HG03520 (cell line): Measurements from ENCODE around the gene NUP210.
"Not testable (repeated sequence)": the region's sequence is repeated elsewhere in the genome, so short reads cannot be mapped to it uniquely, and the experiment has no call there.

Experiments
- ATAC-seq: cut with Tn5 transposase; IDR thresholded peaks from one replicate; pipeline ENCODE4 v1.9.1; 2021; ENCODE audit warnings: mild to moderate bottlenecking, moderate library complexity; ENCODE audit not compliant: unreplicated experiment

NUP210 gene

DNA sequence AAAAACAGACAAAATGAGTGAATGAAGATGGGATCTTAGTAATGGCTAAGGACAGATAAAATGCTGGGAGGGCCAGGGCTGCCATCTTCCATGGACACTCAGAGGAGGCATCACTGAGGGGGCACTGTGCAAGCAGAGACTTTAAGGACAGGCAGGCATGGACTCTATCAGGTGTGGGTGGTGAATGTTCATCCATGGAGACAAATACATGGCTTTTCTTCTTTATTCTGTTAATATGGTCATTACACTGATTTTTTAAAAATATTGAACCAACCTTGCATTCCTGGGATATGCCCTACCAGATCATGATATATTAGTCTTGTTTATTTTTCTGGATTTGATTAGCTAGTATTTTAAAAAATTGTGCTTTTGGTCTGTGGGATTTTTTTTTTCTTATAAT, 12.2 kb downstream of the NUP210 start:
- ATAC-seq = no peak

DNA sequence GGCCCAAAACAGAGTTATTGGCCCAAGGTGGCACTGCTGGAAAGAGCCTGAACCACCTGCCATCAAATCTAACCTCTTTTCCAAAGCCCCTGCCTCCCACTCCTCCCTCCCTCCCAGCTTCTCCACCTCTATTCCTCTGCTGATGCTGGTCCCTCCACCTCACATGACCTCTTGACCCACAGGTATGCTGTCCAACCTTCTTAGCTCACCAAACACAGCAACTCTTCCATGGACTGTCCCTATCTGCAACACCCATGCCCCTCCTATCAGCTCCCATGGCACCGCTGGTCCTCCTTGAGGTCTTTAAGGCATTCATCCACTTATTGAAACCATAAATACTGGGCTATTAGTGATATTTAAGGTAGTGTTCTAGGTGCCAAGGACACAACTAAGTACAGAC, 12.6 kb downstream of the NUP210 start:
- ATAC-seq = no peak

DNA sequence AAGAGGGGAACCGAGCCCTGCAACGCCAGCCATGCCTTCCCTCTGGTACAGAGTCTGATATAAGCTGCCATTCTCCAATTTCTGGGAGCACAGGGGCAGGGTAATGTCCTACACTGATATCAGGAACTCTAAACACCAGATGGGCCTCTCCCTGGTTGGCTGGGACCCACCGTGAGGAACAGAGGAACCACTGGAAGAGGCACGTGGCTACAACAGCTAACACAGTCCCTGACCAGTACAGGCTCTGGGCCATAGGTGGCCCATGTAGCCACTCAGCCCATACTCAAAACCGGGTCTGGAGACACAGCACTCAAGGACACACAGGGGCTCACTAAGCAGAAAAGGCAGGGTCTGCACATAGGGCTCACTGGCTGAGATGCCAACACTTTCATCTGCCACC, 13.9 kb downstream of the NUP210 start:
- no peak for ATAC-seq

DNA sequence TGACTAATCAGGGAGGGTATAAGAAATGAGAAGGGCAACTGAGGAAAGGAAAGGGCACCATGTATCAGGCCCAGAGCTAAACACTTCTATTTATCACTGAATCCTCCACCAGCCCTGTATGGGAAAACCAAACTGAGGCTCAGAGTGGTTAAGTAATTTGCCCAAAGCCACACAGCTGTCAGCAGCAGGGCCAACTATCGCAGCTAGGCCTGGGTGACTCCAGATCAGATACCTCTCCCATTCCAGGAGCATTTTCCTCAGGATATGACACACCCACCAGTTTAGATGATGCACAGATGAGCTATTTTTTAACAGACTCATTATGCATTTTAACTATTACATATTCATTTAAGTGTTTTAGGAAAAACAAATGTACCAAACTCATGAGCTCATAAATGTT, 14.5 kb downstream of the NUP210 start:
- ATAC-seq = no peak

DNA sequence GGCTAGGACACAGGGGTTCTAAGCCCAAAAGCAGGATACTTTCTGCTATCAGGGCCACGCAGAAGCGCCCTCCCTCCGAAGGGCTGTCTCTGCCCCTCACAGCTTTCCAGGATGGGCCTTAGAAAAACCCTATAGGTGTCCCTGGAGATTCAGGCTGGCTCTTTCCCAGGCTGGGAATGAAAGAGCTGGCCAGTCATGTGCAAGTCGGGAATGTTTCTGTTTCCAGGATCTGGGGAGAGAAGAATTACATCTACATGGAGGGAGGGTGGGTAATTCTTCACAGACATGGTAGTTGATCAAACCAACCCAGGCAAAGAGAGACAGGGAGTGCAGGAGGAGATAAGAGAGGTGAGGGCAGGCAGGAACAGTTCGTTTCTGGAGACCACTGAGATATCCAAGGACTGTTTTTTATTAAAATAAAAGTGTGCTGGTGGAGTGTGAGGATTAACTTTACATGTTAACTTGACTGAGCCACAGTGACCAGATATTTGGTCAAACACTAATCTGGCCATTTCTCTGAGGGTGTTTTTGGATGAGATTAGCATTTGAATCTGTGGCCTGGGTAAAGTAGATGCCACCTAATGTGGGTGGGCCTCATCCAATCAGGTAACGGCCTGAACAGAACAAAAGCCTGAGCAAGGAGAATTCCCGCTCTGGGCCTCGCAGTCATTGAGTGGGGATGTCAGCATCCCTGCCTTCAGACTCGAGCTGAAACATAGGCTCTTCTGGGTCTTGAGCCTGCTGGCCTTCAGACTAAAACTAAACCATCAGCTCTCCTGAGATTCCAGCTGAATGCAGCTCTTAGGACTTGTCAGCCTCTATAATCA, 15.3 kb downstream of the NUP210 start:
- ATAC-seq = no peak

DNA sequence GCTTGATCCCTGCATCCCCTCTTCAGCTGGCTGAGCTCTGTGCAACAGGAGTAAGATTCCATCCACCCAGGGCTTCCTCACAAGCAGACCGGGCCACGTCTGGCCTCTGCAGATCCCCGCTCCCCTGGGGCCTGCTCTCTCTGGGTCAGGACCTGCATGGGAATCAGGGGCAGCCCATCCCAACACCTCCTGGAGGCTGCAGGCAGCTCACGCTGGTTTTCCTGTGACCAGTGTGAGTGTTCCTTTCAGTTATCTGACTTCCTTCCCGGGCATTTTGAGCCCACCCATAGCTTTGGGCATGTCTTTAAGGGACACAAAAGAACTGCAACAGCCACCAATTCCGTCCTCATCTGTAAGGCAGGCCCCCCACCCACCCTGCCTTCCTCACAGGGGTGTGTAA, 16.3 kb downstream of the NUP210 start:
- no peak for ATAC-seq

DNA sequence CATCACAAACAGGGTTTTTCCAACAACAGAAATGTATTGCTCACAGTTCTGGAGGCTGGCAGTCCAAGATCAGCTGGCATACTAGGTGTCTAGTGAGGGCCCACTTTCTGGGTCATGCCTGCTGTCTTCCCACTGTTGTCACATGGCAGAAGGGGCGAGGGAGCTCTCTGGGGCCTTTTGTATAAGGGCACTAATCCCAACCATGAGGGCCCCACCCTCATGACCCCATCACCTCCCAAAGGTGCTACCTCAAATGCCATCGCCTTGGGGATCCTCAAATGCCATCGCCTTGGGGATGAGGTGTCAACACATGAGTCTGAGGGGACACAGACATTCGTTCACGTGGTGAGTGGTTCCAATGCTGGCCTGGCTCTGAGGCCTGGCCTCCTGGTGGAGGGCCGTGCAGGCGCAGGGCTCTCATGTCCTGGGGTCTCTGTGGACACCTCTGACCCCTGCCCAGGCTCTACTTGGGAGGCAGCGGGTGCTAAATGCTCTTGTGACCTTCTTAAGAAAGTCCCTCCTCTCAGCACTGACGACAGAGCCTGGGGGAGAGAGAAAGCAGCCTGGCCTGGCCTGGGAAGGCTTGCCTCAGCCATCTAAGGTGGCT, 16.8 kb downstream of the NUP210 start:
- no peak for ATAC-seq

DNA sequence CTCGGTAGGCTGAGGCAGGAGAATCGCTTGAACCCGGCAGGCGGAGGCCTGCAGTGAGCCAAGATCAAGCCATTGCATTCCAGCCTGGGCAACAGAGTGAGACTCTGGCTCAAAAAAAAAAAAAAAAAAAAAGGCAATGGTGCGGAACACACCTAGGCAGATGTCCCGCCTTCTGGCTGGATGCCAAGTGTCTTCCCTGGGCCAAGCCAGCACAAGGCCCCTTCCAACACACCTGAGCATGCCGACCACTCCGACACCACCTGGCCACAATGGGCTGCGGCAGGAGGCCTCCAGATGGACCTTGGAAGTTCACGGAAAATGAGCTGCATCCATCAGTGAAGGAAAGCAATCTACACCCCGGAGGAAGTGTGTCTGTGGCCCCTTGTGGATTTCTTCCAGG, 19.0 kb downstream of the NUP210 start:
- no peak for ATAC-seq

DNA sequence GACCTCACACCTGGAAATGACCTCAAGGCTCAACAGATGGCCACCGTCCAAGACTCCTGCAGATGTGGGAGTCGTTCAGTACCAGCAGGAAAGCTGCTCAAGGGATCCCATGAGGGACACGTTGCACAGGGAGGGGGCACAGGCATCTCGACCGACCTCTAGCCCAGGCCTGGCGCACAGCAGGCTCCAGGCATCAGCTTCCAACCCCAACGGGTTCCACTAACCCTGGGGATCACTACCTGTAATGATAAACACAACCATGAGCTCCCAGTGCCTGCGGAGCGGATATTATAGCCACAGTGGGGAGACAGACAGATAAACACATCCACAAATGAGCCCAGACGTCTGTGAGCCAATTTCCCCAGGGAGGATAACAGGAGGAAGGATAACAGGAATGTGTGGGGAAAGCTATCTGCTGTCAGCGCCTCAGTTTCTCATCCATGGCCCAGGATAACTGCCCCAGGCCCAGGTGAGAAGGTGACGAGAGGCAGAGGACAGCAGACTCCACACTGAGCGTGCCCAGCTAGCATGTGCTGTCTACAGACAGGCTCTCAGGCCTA, 19.9 kb downstream of the NUP210 start:
- no peak for ATAC-seq

DNA sequence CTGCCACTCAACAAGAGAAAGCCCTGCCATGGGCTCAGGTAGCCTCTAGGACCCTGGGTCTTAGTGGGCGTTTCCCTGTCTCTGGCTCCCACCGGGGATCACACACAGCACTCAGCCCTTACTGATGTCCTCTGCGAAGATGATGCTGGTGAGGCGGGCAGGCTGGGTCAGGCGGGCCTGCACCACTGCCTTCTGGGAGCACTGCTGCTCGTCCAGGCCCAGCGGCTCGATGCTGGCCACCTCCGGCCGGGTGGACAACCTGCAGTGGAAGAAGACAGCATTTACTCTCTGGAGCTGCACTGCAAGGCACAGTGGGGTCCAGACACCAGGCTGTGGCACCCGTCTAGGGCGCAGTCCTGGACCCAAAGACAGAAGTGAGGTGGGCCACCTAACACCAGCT, 20.5 kb downstream of the NUP210 start:
- no peak for ATAC-seq

DNA sequence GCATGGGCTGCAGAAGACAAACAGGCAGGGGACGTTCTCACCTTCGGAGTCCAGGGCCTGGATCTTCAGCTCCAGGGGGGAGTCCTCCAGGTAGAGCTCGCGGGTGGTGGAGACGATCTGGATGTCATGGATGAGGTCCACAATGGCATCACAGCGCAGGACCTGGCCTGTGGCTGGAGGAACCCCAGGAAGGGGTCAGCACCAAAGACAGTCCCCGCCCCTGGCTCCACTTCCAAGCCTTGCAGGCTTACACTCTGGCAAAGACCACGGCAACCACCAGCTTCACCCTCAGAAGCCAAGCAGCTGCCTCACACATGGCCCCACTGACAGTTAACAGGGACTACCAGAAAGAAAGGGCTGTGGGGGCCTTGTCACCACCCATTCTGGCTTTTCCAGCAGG, 22.8 kb downstream of the NUP210 start:
- ATAC-seq = no peak

DNA sequence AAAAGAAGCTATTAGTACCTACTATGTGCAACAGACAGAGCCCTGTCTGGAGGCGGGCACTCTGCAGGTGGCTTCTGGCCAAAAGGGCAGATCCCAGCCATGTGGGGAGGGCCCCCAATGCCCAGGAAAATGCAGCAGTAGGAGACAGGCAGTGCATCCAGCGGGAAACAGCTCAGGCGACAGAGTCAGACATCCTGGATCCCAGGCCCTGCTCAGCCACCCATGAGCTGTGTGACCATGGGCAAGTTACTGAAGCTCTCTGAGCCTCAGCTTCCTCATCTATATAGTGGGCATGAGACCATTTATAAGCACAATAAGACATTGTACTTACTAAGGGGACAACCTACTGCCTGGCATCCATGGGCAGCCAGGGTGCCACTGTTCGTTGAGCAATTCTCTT, 25.8 kb downstream of the NUP210 start:
- ATAC-seq = no peak

DNA sequence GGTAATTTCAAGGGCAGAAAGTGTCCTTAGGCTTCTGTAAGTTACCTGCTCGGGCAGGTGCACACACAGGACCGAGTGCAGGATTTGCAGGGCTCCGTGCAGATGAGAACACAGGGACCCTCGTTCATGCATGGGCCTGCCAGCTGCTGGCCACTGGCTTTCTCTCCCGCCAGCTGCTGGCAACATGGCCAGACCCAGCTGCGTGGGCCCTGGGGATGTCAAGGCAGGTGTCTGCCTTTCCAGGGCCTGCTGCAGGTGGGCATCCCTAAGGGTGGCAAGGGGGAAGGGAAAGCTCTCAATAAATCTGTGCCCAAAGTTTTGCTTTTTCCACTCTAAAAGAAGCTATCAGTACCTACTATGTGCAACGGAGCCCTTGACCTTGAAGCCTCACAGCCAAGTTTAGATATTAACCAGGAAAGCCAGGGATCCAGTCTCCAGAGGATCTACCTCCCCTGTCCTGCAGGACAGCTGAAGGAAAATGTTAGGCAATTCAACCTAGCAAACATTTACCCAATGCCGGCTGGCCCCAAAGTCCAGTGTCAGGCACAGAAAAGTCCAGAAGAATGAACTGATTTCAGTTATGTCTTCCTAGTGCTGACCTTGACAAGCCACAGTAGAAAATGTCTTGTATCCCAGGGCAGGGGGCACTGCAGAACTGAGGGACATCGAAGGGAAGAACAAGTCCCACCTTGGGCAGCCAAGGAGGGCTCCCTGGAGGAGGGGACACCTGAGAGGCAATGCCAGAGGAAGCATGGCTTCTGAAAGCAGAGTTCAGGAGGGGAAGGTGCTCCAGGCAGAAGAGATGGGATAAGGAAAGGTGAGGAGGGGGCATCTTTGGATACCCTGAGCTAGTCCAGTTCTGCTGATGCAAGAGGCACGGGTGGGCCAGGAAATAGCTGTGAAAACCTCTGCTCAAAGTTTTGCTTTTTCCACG, 26.4 kb downstream of the NUP210 start:
- no peak for ATAC-seq

DNA sequence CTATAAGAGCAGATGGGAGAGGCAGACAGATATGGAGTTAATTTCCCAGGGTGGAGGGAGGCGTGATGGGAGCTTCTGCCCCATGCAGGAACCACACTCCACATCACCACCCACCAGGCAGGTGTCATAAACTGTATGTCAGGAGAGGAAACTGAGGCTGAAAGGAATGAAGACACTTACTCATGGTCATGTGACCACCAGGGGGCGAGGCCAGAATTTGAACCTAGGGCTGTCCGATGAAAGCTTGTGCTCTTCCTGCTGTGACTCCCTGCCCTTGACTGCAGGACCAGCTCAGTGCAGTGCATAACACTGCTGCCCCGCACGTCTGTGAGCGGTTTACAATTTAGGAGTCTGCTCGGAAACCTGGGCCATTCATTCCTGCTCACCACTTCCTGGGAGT, 28.8 kb downstream of the NUP210 start:
- ATAC-seq = no peak

DNA sequence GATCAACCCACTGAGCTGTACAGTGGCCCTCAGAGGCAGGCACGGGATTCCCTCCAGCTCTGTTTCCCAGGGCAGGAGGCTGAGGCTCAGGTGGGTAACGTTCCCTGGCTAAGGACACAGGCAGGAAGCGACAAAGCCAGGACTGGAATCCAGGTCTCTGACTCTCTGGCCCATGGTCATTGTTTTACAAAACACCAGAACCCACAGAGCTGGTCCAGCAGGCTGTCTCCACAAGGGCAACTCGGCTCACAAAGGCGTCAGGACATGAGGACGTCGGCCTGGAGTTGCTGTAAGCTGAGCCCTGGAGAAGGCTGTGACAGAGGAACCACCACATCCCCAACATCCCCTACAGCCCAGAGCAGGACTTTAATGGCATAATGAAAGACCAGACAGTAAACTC, 30.7 kb downstream of the NUP210 start:
- ATAC-seq = no peak

DNA sequence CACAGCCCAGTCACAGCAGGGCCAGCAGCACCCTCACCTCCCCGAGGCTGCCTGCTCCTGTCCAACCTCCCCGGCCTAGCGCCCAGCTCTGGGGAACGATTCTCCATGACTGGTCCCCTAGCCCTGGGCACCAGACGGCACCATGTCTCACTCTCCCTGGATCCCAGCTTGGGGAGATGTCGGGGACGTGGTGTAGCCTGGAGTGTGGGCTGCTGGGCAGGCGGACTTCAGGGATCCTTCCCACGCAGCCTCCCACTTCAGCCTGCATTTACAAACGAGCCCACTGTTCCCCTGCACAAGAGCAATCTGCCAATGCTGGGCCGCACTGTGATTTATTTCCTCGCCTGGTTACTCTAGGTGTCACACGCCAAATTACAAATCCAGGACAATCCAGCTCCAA, 31.3 kb downstream of the NUP210 start:
- no peak for ATAC-seq

DNA sequence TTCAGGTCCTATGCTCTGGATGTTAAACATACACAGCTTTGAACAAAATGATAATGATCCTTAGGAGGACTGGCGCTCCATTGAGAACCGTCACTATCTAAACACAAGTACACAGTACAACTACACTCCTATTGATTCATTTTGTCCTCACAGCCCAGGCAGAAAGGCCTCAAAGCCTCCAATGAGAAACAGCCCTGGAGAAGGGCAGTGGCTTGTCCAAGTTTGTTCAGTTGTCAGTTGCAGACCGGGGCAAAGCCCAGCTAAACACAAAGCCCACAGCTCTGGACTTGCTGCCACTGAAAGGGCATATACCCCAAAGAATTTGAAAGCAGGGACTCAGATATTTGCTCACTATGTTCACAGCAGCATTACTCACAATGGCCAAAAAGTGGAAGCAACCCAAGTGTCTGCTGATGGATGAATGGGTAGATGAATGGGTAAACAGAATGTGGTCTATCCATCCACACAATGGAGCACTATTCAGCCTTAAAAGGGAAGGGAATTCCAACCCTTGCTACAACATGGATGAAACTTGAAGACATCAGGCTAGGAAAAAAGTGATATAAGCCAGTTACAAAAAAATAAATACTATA, 34.7 kb downstream of the NUP210 start:
- ATAC-seq = no peak

DNA sequence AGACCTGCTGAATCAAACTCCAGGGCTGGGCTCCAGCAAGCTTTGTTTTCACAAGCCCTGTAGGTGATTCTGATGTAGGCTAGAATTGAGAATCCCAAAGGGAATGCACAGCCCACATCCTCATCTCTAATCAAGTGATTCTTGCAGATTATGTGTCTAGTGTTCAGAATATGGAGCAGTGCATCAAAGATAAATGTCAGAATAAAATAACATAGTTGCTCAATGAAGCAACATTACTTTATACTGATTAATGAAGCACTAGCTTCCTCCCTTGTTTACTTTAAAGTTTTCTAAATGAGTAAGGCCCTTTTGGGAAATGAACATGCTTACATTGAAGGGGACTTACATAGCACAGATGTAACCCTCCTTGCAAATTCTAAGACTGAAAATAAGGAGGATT, 39.2 kb downstream of the NUP210 start:
- ATAC-seq = no peak

DNA sequence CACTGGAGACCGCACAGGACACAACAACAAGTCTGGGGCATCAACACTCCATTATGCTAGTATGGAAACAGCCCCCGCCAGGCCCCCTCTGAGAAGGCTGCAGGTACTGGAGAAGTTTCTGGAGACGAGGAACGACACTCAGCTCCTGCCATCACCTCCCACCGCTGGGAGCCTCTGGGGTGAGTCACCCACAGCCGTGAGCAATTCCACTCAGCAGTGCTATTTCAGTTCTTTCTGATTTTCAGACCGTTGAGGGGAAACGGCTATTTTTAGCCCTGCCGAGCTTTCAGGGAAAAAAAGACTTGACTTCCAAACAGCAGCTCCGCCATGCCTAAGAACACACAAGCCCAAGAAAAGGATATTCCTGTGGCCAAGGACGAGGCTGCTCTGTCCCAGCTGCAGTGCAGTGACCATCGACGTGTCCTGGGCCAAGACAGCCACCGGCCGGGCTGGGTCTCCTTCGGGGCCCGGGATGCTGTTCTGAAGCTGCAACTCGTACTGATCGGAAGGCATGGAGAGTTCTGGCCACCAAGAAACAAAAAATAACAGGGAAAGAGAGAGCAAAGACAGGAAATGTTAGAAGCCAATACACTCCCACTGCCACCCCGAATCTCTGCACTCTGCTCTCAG, 40.8 kb downstream of the NUP210 start:
- ATAC-seq = no peak

DNA sequence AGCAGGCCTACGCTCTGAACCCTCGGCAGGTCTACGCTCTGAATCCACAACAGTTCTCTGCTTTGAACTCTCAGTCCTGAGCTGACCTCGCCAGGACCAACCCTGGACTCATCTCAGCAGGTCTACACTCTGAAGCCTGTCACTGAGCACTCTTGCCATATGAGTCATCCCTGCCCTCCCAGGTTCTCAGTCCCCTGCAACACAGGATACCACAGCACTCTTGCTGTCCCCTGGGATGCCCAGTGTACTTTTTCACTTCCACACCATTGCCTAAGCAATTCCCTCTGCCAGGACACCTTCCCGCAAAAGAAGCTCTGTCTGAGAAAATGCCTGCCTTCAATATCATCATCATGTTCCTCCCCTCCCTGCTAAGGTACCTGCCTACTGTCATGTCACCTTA, 42.0 kb downstream of the NUP210 start:
- peak; percentile 48 for ATAC-seq

DNA sequence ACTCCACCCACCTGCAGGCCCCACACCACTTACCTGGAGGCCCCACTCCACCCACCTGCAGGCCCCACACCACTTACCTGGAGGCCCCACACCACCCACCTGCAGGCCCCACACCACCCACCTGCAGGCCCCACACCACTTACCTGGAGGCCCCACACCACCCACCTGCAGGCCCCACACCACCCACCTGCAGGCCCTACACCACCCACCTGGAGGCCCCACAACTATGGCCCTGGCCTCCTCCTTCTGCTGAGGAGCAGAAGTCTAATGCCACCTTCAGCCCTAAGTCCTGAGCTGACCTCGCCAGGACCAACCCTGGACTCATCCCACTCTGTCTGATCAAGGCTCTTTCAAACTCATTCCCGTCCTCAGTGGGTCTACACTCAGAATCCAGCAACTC, 42.4 kb downstream of the NUP210 start:
- ATAC-seq = not testable (repeated sequence)
